OCI-M2 (cell line): ENCODE results near the gene SHH.

ENCODE experiments used
- DNase-seq: peaks from one replicate; lab custom pipeline; 2025; ENCODE audit not compliant: unreplicated experiment; lab: John Stamatoyannopoulos, UW

Gene SHH

GRCh38 chr7:155793720-155794119 is 18.5 kb downstream of the SHH start:
- no peak for DNase-seq

GRCh38 chr7:155792999-155793560 is 19.2 kb downstream of the SHH start:
- no peak for DNase-seq

- no peak for DNase-seq
Measured at GRCh38 chr7:155792315-155792960, 19.8 kb downstream of the SHH start.

- no peak for DNase-seq
Measured at GRCh38 chr7:155791836-155792235, 20.4 kb downstream of the SHH start.

GRCh38 chr7:155791214-155791737 is 21.0 kb downstream of the SHH start:
- no peak for DNase-seq

- DNase-seq: no peak
Measured at GRCh38 chr7:155790666-155791065, 21.6 kb downstream of the SHH start.

- no peak for DNase-seq
Measured at GRCh38 chr7:155789001-155789725, 23.1 kb downstream of the SHH start.

GRCh38 chr7:155788616-155789000 is 23.7 kb downstream of the SHH start:
- no peak for DNase-seq

GRCh38 chr7:155787171-155787851 is 25.0 kb downstream of the SHH start:
- no peak for DNase-seq

GRCh38 chr7:155786491-155786890 is 25.8 kb downstream of the SHH start:
- DNase-seq: no peak

GRCh38 chr7:155785536-155785935 is 26.7 kb downstream of the SHH start:
- no peak for DNase-seq

GRCh38 chr7:155782466-155782865 is 29.8 kb downstream of the SHH start:
- no peak for DNase-seq

- no peak for DNase-seq
Measured at GRCh38 chr7:155781433-155781832, 30.8 kb downstream of the SHH start.

- DNase-seq: no peak
Measured at GRCh38 chr7:155780884-155781283, 31.4 kb downstream of the SHH start.

GRCh38 chr7:155778349-155778748 is 33.9 kb downstream of the SHH start:
- DNase-seq: no peak

GRCh38 chr7:155776606-155777005 is 35.7 kb downstream of the SHH start:
- DNase-seq: no peak

GRCh38 chr7:155775691-155776090 is 36.6 kb downstream of the SHH start:
- DNase-seq: no peak

GRCh38 chr7:155774947-155775346 is 37.3 kb downstream of the SHH start:
- DNase-seq: no peak

GRCh38 chr7:155773531-155773930 is 38.7 kb downstream of the SHH start:
- no peak for DNase-seq

GRCh38 chr7:155770241-155770640 is 42.0 kb downstream of the SHH start:
- no peak for DNase-seq

- DNase-seq: no peak
Measured at GRCh38 chr7:155769701-155770100, 42.6 kb downstream of the SHH start.
